ENCODE results near the gene SCLY.
"Not testable (repeated sequence)": the region's sequence is repeated elsewhere in the genome, so short reads cannot be mapped to it uniquely, and the experiment has no call there.

SCLY gene

GRCh38 chr2:238114331-238114841 is 53.6 kb downstream of the SCLY start:
- no peaks in the 10 kb centered on the region for H3K36me3 ChIP-seq (ENCODE audit: control insufficient read depth, insufficient read depth, low read length)
- no peak overlapping the region for H3K27ac ChIP-seq (ENCODE audit: low read depth, low read length, severe bottlenecking)
- H3K4me3 ChIP-seq (ENCODE audit: extremely low read depth, insufficient read depth, low read length, poor library complexity, severe bottlenecking): no peak overlapping the region
- WGBS, 2 experiments (ENCODE audit: insufficient coverage in 2 of 2): 82 to 91% methylated on average over 12 to 13 of the region's 16 CpGs
- peaks cover 9% of the 10 kb centered on the region for H3K9me3 ChIP-seq (ENCODE audit: control insufficient read depth, low read length)
- H3K4me1 ChIP-seq (ENCODE audit: control insufficient read depth, insufficient read depth, low read length, poor library complexity, severe bottlenecking): peaks cover under 1% of the 10 kb centered on the region

GRCh38 chr2:238114851-238115660 is 54.3 kb downstream of the SCLY start:
- peaks cover 9% of the 10 kb centered on the region for H3K9me3 ChIP-seq (ENCODE audit: control insufficient read depth, low read length)
- H3K27ac ChIP-seq (ENCODE audit: low read depth, low read length, severe bottlenecking): no peak overlapping the region
- 91 to 93% methylated on average over 31 of the region's 32 CpGs for WGBS, 2 experiments (ENCODE audit: insufficient coverage in 2 of 2)
- no peaks in the 10 kb centered on the region for H3K36me3 ChIP-seq (ENCODE audit: control insufficient read depth, insufficient read depth, low read length)
- H3K4me3 ChIP-seq (ENCODE audit: extremely low read depth, insufficient read depth, low read length, poor library complexity, severe bottlenecking): no peak overlapping the region
- no peaks in the 10 kb centered on the region for H3K4me1 ChIP-seq (ENCODE audit: control insufficient read depth, insufficient read depth, low read length, poor library complexity, severe bottlenecking)

GRCh38 chr2:238115709-238116108 is 54.9 kb downstream of the SCLY start:
- WGBS, 2 experiments (ENCODE audit: insufficient coverage in 2 of 2): 91 to 95% methylated on average over 12 of the region's 12 CpGs
- not testable (repeated sequence) for H3K4me1 ChIP-seq (ENCODE audit: control insufficient read depth, insufficient read depth, low read length, poor library complexity, severe bottlenecking)

GRCh38 chr2:238116298-238117198 is 55.7 kb downstream of the SCLY start:
- H3K9me3 ChIP-seq (ENCODE audit: control insufficient read depth, low read length): peaks cover 9% of the 10 kb centered on the region
- WGBS, 2 experiments (ENCODE audit: insufficient coverage in 2 of 2): 92 to 97% methylated on average over 19 of the region's 21 CpGs
- H3K4me3 ChIP-seq (ENCODE audit: extremely low read depth, insufficient read depth, low read length, poor library complexity, severe bottlenecking): no peak overlapping the region
- H3K27ac ChIP-seq (ENCODE audit: low read depth, low read length, severe bottlenecking): no peak overlapping the region
- H3K4me1 ChIP-seq (ENCODE audit: control insufficient read depth, insufficient read depth, low read length, poor library complexity, severe bottlenecking): no peaks in the 10 kb centered on the region
- H3K36me3 ChIP-seq (ENCODE audit: control insufficient read depth, insufficient read depth, low read length): no peaks in the 10 kb centered on the region

More at GRCh38 chr2:238115709-238116108, 54.9 kb downstream of the SCLY start:
- not testable (repeated sequence) for H3K9me3 ChIP-seq (ENCODE audit: control insufficient read depth, low read length); H3K36me3 ChIP-seq (ENCODE audit: control insufficient read depth, insufficient read depth, low read length); H3K4me3 ChIP-seq (ENCODE audit: extremely low read depth, insufficient read depth, low read length, poor library complexity, severe bottlenecking); H3K27ac ChIP-seq (ENCODE audit: low read depth, low read length, severe bottlenecking)

GRCh38 chr2:238117199-238118154 is 56.7 kb downstream of the SCLY start:
- no peak overlapping the region for H3K27ac ChIP-seq (ENCODE audit: low read depth, low read length, severe bottlenecking)
- H3K4me1 ChIP-seq (ENCODE audit: control insufficient read depth, insufficient read depth, low read length, poor library complexity, severe bottlenecking): no peaks in the 10 kb centered on the region

GRCh38 chr2:238119756-238120462 is 59.1 kb downstream of the SCLY start:
- H3K4me1 ChIP-seq (ENCODE audit: control insufficient read depth, insufficient read depth, low read length, poor library complexity, severe bottlenecking): no peaks in the 10 kb centered on the region
- no peak overlapping the region for H3K27ac ChIP-seq (ENCODE audit: low read depth, low read length, severe bottlenecking)
- no peaks in the 10 kb centered on the region for H3K9me3 ChIP-seq (ENCODE audit: control insufficient read depth, low read length)
- no peaks in the 10 kb centered on the region for H3K36me3 ChIP-seq (ENCODE audit: control insufficient read depth, insufficient read depth, low read length)
- H3K4me3 ChIP-seq (ENCODE audit: extremely low read depth, insufficient read depth, low read length, poor library complexity, severe bottlenecking): no peak overlapping the region
- WGBS, 2 experiments (ENCODE audit: insufficient coverage in 2 of 2): 78 to 82% methylated on average over 14 of the region's 15 CpGs

More at GRCh38 chr2:238117199-238118154, 56.7 kb downstream of the SCLY start:
- 68 to 79% methylated on average over 8 to 9 of the region's 11 CpGs for WGBS, 2 experiments (ENCODE audit: insufficient coverage in 2 of 2)
- no peak overlapping the region for H3K4me3 ChIP-seq (ENCODE audit: extremely low read depth, insufficient read depth, low read length, poor library complexity, severe bottlenecking)
- H3K9me3 ChIP-seq (ENCODE audit: control insufficient read depth, low read length): peaks cover 9% of the 10 kb centered on the region
- no peaks in the 10 kb centered on the region for H3K36me3 ChIP-seq (ENCODE audit: control insufficient read depth, insufficient read depth, low read length)

- 52 to 71% methylated on average over 13 to 23 of the region's 30 CpGs for WGBS, 2 experiments (ENCODE audit: insufficient coverage in 2 of 2)
- no peaks in the 10 kb centered on the region for H3K4me1 ChIP-seq (ENCODE audit: control insufficient read depth, insufficient read depth, low read length, poor library complexity, severe bottlenecking)
- no peaks in the 10 kb centered on the region for H3K36me3 ChIP-seq (ENCODE audit: control insufficient read depth, insufficient read depth, low read length)
- H3K27ac ChIP-seq (ENCODE audit: low read depth, low read length, severe bottlenecking): no peak overlapping the region
- no peak overlapping the region for H3K4me3 ChIP-seq (ENCODE audit: extremely low read depth, insufficient read depth, low read length, poor library complexity, severe bottlenecking)
- H3K9me3 ChIP-seq (ENCODE audit: control insufficient read depth, low read length): no peaks in the 10 kb centered on the region
These were observed 59.9 kb downstream of the SCLY start for GRCh38 chr2:238120463-238121298.

- WGBS, 2 experiments (ENCODE audit: insufficient coverage in 2 of 2): 90 to 92% methylated on average over 22 to 24 of the region's 27 CpGs
These were observed 60.9 kb downstream of the SCLY start for GRCh38 chr2:238121511-238122286.

More at GRCh38 chr2:238121511-238122286, 60.9 kb downstream of the SCLY start:
- Histone ChIP-seq H3K4me3 (ENCODE audit: extremely low read depth, insufficient read depth, low read length, poor library complexity, severe bottlenecking) (no peak overlapping the region), H3K4me1 (ENCODE audit: control insufficient read depth, insufficient read depth, low read length, poor library complexity, severe bottlenecking) (no peaks in the 10 kb centered on the region), H3K36me3 (ENCODE audit: control insufficient read depth, insufficient read depth, low read length) (no peaks in the 10 kb centered on the region), H3K9me3 (ENCODE audit: control insufficient read depth, low read length) (no peaks in the 10 kb centered on the region), H3K27ac (ENCODE audit: low read depth, low read length, severe bottlenecking) (no peak overlapping the region)
